Stimulated activated CD8-positive, alpha-beta memory T cell treated with anti-CD3 and anti-CD28 coated beads, Interleukin-7, amount 100 ng/mL, for 1 hour (primary cell): ENCODE measurements around the gene TSKS.
A peak's percentile ranks its signal among the peaks of the same experiment; 100 is the strongest.
"Not testable (repeated sequence)": the region's sequence is repeated elsewhere in the genome, so short reads cannot be mapped to it uniquely, and the experiment has no call there.

ENCODE experiments used
- DNase-seq, 2 donors: peaks; one replicate each; pipeline ENCODE4 v3.0.0-alpha.2; 2020; ENCODE audit warnings: low read depth in 2 of 2

TSKS gene

GRCh38 chr19:49766007-49766929 lies 3.2 kb upstream of the TSKS start:
- DNase-seq: peak; percentile 96 to 98

GRCh38 chr19:49764341-49764740 lies 1.2 kb upstream of the TSKS start:
- no peak for DNase-seq

- no peak for DNase-seq
Measured at GRCh38 chr19:49761625-49762311, 1.3 kb downstream of the TSKS start.

- DNase-seq: no peak
Measured at GRCh38 chr19:49761249-49761624, 1.9 kb downstream of the TSKS start.

GRCh38 chr19:49758292-49758691 lies 4.8 kb downstream of the TSKS start:
- DNase-seq: no peak

GRCh38 chr19:49755956-49756355 lies 7.2 kb downstream of the TSKS start:
- DNase-seq: no peak

GRCh38 chr19:49752701-49753100 lies 10.4 kb downstream of the TSKS start:
- no peak for DNase-seq

GRCh38 chr19:49749771-49750170 lies 13.3 kb downstream of the TSKS start:
- DNase-seq: no peak

GRCh38 chr19:49749055-49749716 lies 13.9 kb downstream of the TSKS start:
- no peak for DNase-seq

GRCh38 chr19:49746206-49746958 lies 16.7 kb downstream of the TSKS start:
- peak in 1 of 2 donors; percentile 8 for DNase-seq

GRCh38 chr19:49744946-49745381 lies 18.1 kb downstream of the TSKS start:
- no peak for DNase-seq

- no peak for DNase-seq
Measured at GRCh38 chr19:49741210-49741844, 21.8 kb downstream of the TSKS start.

- DNase-seq: no peak
Measured at GRCh38 chr19:49739933-49740332, 23.2 kb downstream of the TSKS start.

- no peak for DNase-seq
Measured at GRCh38 chr19:49739098-49739497, 24.0 kb downstream of the TSKS start.

- no peak for DNase-seq
Measured at GRCh38 chr19:49738268-49738667, 24.8 kb downstream of the TSKS start.

- no peak for DNase-seq
Measured at GRCh38 chr19:49730166-49730565, 32.9 kb downstream of the TSKS start.

- DNase-seq: no peak
Measured at GRCh38 chr19:49727217-49728030, 35.7 kb downstream of the TSKS start.

GRCh38 chr19:49719420-49719819 lies 43.7 kb downstream of the TSKS start:
- DNase-seq: not testable (repeated sequence)

GRCh38 chr19:49718991-49719390 lies 44.1 kb downstream of the TSKS start:
- no peak for DNase-seq

GRCh38 chr19:49718511-49718910 lies 44.6 kb downstream of the TSKS start:
- no peak for DNase-seq
